CD1c-positive myeloid dendritic cell (primary cell): ENCODE measurements around the gene FGF6.
"Not testable (repeated sequence)": the region's sequence is repeated elsewhere in the genome, so short reads cannot be mapped to it uniquely, and the experiment has no call there.

Experiments
- DNase-seq: peaks from one replicate; pipeline ENCODE4 v3.0.0-alpha.2; 2016; ENCODE audit errors: extremely low spot score

The FGF6 gene, protein sequence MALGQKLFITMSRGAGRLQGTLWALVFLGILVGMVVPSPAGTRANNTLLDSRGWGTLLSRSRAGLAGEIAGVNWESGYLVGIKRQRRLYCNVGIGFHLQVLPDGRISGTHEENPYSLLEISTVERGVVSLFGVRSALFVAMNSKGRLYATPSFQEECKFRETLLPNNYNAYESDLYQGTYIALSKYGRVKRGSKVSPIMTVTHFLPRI

DNA sequence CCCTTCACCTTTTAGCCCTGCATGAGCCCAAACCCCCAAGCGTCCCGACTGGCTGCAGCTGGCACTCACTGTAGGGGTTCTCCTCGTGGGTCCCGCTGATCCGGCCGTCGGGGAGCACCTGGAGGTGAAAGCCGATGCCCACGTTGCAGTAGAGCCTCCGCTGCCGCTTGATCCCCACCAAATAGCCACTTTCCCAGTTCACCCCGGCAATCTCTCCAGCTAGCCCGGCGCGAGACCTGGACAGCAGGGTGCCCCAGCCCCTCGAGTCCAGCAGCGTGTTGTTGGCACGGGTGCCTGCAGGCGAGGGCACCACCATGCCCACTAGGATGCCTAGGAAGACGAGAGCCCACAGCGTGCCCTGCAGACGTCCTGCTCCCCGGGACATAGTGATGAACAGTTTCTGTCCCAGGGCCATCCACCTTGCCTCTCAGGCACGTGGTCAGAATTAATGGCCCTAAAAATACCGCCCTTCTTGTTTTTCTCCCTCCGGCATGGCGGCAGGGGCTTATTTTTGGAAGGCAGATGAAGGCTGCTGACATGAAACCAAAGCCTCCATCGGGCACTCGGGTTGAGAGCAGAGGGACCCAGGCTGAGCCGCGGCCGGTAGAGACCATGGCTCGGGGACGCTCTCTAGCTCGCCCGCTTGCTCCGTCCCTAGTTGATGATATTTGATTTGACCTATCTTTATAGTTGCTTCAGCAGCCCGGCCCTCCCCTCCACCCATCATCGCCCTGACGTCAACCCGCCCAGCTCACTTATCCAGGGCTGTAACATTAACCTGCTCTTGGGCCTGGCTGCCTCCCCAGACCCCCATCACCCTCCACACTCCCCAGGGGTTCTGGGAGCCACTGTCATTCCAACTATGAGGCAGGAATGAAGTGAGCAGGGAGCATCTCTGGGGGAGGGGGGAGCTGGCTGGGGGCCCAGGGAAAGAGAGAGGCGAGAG, at the start of gene FGF6:
FGF6 (minus strand) TSS at position 660 of the 946 bp plus-strand sequence; CDS start at position 415, 245 bp downstream.
- no peak for DNase-seq

DNA sequence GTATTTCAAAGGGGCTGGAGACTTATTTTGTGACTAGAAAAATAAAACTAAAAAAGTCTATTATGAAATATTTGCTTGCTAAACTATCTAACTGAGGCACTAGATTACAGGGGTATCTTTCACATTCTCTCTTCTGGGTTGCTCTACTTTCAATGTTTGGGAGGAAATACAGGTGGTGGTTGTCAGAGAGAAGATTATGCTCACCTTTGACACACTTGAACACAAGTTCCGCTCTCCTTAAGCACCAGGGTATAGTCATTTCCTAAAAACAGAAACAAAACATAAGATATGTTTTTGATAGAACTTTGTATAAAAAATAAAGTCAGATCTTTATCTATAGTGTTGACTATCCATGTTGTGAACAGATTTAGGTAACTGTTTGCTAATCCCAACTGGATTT, 45.4 kb upstream of the FGF6 start:
- DNase-seq, result no peak

DNA sequence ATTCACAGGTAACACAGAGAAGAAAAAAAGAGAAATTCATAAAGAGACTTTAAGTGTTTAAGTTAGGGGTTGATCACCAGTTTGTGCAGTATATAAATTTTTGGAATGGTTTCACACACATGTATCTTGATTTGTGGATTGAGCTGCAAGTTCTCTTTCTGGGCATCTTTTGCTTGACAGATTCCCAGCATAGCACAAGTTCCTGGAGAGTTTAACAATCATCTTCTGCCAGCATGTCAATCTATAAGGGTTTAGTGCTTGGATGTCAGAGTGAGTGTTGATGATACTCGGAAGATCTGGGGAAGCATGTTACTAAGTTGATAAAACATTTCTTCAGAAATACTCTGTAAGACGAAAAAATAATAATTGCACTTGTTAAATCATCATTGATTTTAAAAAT, 43.9 kb upstream of the FGF6 start:
- DNase-seq, result no peak

DNA sequence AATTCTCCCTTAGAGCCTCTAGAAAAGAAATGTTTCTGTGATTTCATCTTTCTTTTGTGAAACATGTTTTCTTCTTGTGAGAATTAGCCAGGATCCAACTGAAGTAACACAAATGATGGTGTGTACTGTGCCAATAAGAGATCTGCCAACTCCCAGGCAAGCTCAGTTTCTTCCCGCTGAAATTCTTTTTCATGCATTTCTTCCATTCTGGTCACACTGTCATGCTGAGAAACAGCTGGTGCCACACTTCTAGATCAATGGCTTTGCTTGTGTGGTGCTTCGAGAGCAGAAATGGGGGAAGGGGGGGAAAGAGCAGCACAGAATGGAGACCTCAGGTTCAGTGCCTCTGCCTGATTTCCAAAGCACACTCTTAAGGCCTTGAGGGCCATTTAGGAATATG, 41.4 kb upstream of the FGF6 start:
- DNase-seq, result no peak

- DNase-seq, result no peak
Measured at GRCh38 chr12:4486049-4486699, 40.6 kb upstream of the FGF6 start.

DNA sequence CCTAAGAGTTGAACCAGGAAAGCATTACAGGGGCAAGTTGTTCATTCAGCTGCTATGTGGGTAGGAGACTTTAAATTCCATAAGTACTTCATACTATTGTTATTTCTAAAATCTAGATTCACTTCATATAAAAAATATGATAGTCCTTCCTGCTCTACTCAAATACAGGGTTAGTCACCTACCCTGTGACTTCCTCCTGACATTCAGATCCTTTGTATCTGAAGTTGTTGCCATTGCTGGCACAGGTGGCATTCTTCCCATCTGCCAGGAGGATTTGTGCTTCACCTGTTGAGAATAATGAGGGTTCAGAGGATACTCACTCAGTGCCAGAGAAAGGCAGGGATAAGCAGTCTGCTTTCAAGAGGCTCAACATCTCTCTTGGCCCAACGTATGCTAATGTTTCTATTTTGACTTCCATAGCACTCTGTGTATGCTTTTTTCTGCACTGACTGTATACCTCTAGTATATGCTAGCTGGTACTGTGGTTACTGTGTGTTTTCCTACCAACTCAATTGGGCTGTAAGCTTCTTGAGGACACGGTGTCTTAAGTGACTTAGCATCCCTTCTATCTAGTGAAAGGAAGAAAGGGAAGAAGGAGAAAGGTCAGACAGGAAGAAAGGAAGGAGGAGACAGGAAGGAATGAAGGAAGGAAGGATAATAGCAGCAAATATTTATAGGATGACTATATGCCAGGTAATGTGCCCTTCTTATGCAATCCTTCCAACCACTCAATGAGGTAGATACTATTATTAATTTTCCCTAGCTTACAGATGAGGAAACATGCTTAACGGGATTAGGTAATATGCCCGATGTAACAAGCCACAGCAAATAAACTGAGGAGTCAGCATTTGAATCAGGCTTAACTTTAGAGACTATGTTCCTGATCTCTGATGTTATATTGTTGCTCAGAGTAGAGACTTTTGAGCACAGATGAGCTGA, 38.5 kb upstream of the FGF6 start:
- DNase-seq, result no peak

DNA sequence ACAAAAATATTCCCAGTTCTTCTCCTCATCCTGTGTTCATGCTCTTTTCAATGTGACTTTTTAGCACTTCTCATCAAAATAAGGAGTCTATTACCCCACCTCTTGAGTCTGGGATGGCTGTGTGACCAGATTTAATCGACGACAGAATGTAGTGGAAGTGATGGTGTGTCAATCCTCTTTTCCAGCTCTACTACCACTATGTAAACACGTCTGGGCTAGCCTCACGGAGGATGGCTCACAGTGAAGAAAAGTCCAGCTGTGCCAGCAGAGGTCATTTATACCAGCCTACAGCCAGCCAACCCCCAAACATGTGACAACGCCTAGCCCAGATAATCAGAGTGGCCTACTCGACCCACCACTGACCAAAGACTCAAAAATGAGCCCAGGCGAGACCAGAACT, 37.3 kb upstream of the FGF6 start:
- no peak for DNase-seq

- no peak for DNase-seq
Measured at GRCh38 chr12:4478933-4479332, 33.3 kb upstream of the FGF6 start.

GRCh38 chr12:4477129-4477528, 31.5 kb upstream of the FGF6 start:
- no peak for DNase-seq

DNA sequence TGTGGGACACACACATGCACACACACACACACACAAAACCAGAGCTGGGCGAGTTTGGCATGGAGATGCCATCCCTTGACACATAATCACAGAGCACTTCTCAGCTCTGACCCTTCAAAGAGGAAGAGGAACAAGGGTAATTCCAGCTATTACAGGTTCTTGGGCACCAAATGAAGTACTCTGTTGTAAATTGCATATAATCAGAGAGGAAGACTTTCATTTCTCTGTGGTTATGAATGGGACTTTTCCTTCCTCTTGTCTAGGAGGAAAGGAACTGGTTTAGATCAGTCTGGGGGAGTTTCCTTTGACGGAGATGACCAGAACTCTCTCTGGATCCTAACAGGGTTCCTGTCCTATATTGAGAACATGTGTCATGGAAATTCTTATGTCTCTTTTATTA, 26.4 kb upstream of the FGF6 start:
- peak; percentile 87 for DNase-seq

DNA sequence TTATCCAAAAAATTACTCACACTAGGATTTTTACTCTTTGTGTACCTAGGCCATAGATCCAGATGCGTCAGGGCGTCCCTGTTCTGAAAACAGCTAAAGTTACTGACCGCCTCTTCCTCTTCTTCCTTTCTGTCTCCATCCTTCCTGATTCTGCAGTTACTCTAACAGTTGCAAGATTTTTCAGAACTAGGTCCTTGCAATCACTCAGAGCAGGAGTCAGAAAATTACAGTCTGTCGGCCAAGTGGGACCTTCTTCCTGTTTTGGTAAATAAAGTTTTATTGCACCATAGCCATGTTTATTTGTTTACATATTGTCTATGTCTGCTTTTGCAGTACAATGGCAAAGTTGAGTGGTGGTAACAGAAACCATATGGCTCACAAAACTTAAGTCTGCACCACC, 25.6 kb upstream of the FGF6 start:
- DNase-seq, result peak; percentile 75

DNA sequence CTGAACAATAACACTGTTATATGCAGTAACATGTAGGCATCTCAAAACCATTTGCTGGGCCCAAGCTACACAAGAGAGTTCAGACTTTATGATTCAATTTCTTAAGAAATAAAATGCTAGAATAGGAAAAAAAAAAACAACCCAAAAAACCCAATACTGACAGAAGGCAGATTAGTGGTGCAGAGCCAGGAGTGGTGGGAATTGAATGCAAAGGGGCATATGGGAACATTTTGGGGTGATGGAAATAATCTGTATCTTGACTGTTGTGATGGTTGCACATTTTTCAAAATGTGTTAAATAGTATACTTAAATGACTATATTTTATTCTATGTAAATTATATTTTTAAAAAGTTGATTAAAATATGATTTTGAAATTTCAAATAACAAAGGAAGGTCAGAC, 23.4 kb upstream of the FGF6 start:
- no peak for DNase-seq

- DNase-seq, result no peak
Measured at GRCh38 chr12:4460761-4461160, 15.1 kb upstream of the FGF6 start.

DNA sequence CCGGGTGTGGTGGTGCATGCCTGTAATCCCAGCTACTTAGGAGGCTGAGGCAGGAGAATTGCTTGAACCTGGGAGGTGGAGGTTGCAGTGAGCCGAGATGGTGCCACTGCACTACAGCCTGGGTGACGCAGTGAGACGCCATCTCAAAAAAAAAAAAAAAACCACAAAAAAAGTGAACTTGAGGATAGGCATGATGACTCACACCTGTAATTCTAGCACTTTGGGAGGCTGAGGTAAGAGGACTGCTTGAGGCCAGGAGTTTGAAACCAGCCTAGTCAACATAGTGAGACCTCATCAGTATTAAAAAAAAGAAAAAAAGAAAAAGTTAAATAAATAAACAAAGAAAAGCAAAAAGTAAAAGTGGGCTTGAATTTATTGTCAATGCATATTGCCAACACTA, 10.2 kb upstream of the FGF6 start:
- not testable (repeated sequence) for DNase-seq

- DNase-seq, result no peak
Measured at GRCh38 chr12:4454315-4454860, 8.8 kb upstream of the FGF6 start.

DNA sequence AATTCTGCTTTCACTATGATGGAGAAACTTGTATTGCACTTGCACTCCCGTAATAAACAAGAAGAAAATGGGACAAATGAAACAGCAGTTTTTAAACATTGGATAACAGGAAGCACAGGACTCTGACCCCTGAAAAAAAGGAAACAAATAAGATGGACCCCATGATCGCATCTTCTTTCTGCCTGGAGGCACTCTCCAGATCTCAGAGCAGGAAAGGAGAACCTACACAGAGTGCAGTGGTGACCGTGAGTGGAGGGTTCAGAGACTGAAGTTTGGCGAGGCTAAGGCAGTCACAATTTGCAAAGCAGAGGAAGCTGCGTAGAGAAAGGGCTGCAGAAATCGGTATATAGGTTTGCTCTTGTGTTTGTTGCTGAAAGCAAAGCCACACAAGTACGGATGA, 6.1 kb upstream of the FGF6 start:
- DNase-seq, result peak; percentile 52

DNA sequence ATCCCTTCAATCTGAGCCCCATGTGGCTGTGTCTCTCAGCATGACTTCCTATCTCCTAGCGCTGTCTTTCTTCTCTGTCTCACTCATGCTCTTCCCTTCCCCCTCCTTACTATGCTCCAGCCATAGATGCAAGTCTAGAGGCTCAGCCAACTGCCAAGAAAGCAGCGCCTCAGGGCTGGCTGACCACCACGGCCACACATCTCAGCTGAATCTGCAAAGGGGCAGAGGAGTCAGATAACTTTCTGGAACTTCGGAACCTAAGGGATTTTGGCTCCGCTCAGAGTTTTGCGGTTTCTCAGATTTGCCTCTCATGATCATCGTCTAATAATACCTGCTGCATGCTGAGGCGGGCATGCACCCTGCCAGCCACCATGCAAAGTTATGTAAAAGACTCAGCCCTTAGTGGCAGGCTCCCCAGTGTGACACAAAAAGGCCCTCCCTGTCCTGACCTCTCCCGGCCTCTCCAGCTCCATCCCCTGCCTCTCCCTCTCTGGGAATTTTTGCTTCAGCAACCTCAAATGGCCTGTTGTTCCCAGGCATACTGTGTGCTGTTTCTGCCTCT, 5.0 kb upstream of the FGF6 start:
- no peak for DNase-seq

GRCh38 chr12:4449851-4450221, 4.2 kb upstream of the FGF6 start:
- peak; percentile 16 for DNase-seq

DNA sequence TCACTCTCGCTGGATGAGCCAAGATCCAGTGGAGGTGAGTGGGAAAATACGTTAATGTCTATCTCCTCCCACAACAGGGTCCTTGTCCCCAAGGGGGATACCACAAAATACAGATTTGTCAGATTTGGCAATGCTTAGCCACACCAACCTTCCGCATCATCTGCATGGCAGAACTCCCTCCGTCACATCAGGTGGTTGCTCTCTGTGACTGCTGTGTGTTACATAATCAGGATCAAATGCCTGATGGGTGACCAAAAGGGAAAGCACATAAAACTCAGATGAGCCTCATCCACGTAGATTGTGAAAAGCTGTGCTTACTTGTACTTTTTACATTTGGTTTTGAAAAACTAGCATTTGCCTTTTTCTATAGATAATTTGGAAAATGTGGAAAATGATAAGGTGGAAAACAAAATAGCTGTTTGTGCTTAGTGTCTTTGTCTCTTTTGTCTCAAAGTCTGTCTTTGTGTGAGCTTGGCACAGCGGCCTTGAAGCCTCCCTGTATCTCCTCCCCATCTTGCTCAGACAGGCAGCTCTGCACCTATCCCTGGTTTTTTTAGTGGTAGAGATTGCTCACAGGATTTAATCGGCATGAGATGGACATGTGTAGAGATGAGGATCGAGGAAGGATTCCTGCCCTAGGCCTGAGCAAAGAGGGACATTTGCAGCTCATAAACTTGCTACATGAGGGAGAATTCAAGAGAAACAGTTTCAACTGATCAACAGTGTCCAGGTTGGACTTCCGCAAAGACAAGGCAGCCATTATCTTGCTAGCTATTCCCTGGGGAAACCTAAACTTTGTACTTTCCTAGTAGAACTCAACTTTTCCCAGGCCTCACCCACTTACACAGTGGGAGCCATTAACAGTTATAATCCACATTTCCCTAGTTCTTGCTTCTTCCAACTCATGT, 3.6 kb upstream of the FGF6 start:
- DNase-seq, result no peak

- DNase-seq, result no peak
Measured at GRCh38 chr12:4448371-4448940, 2.8 kb upstream of the FGF6 start.
